ENCODE results near the gene MT1G. TPM values are rescaled to one million over a fixed set of nuclear protein-coding genes. Genes with fewer than 3 reads are reported as not detected.

MT1G gene
- total and polyA plus RNA-seq, 9 of the 15 experiments (the other 6 are each of a cell fraction or from before 2014, with no cell fraction given): 0.28 to 1.7 (median 0.69) TPM; not detected in 4

- no peaks in the 10 kb centered on the region for H3K36me3 ChIP-seq (ENCODE audit: control insufficient read depth, insufficient read depth, low read length)
- POLR2A ChIA-PET: no interaction called here
- H3K9me3 ChIP-seq (replicated peaks; ENCODE audit: control insufficient read depth, insufficient read depth, low read depth, low read length): no peaks in the 10 kb centered on the region
- no peak overlapping the region for H3K27ac ChIP-seq (ENCODE audit: extremely low read depth, low read depth, low read length)
- H3K4me3 ChIP-seq: no peak overlapping the region
- no TSS peak for BruUV-seq (replicated peaks)
- WGBS (ENCODE audit: insufficient coverage, low coverage, missing lambda C conversion rate): 0% methylated on average over 2 of the region's 2 CpGs
- DNase-seq (ENCODE audit: extremely low read depth in 1 of 4, low spot score in 3 of 4) (no peak), FAIRE-seq (no peak), ATAC-seq (no peak)
- CTCF ChIA-PET (ENCODE audit: low intra/inter-chr PET ratio): no interaction called here
- H4K20me1 ChIP-seq (replicated peaks; ENCODE audit: control insufficient read depth, insufficient read depth, low read length): no peaks in the 10 kb centered on the region
- no peak overlapping the region for H3K4me2 ChIP-seq (ENCODE audit: insufficient read depth, low read length)
- intact Hi-C loops (cut with micrococcal nuclease): no loop called here
- no peaks in the 10 kb centered on the region; a peak in 1 of 5 replicates for H3K4me1 ChIP-seq (replicated peaks in 1 of 2; ENCODE audit: control insufficient read depth in 2 of 2, insufficient read depth in 2 of 2, low read length in 2 of 2)
- H3K79me2 ChIP-seq (ENCODE audit: control insufficient read depth, insufficient read depth, low read length): no peaks in the 10 kb centered on the region
- no peak overlapping the region for H2AFZ ChIP-seq (ENCODE audit: low read depth, low read length)
- H3K27me3 ChIP-seq (ENCODE audit: control insufficient read depth in 2 of 2, insufficient read depth in 2 of 2, low read length in 2 of 2): peaks cover 11 to 25% of the 10 kb centered on the region in 2 experiments
- H3K9me1 ChIP-seq (ENCODE audit: control insufficient read depth, insufficient read depth, low read length): no peaks in the 10 kb centered on the region
- H3K9ac ChIP-seq (ENCODE audit: insufficient read depth in 1 of 2, low read depth in 2 of 2, low read length in 2 of 2): no peak overlapping the region
- in situ Hi-C loops (cut with MboI): no loop called here
- TF ChIP-seq ZNF253 (CRISPR knock-in tag; conservative IDR thresholded peaks at IDR 0.05): no peak
- no peak for TF ChIP-seq GTF2F1 (IDR thresholded peaks at IDR 0.05; ENCODE audit: low read depth, low read length)
- TF ChIP-seq SAFB (IDR thresholded peaks at IDR 0.05; ENCODE audit: borderline replicate concordance, low read depth, low read length): no peak
- TF ChIP-seq, protein P1, sequence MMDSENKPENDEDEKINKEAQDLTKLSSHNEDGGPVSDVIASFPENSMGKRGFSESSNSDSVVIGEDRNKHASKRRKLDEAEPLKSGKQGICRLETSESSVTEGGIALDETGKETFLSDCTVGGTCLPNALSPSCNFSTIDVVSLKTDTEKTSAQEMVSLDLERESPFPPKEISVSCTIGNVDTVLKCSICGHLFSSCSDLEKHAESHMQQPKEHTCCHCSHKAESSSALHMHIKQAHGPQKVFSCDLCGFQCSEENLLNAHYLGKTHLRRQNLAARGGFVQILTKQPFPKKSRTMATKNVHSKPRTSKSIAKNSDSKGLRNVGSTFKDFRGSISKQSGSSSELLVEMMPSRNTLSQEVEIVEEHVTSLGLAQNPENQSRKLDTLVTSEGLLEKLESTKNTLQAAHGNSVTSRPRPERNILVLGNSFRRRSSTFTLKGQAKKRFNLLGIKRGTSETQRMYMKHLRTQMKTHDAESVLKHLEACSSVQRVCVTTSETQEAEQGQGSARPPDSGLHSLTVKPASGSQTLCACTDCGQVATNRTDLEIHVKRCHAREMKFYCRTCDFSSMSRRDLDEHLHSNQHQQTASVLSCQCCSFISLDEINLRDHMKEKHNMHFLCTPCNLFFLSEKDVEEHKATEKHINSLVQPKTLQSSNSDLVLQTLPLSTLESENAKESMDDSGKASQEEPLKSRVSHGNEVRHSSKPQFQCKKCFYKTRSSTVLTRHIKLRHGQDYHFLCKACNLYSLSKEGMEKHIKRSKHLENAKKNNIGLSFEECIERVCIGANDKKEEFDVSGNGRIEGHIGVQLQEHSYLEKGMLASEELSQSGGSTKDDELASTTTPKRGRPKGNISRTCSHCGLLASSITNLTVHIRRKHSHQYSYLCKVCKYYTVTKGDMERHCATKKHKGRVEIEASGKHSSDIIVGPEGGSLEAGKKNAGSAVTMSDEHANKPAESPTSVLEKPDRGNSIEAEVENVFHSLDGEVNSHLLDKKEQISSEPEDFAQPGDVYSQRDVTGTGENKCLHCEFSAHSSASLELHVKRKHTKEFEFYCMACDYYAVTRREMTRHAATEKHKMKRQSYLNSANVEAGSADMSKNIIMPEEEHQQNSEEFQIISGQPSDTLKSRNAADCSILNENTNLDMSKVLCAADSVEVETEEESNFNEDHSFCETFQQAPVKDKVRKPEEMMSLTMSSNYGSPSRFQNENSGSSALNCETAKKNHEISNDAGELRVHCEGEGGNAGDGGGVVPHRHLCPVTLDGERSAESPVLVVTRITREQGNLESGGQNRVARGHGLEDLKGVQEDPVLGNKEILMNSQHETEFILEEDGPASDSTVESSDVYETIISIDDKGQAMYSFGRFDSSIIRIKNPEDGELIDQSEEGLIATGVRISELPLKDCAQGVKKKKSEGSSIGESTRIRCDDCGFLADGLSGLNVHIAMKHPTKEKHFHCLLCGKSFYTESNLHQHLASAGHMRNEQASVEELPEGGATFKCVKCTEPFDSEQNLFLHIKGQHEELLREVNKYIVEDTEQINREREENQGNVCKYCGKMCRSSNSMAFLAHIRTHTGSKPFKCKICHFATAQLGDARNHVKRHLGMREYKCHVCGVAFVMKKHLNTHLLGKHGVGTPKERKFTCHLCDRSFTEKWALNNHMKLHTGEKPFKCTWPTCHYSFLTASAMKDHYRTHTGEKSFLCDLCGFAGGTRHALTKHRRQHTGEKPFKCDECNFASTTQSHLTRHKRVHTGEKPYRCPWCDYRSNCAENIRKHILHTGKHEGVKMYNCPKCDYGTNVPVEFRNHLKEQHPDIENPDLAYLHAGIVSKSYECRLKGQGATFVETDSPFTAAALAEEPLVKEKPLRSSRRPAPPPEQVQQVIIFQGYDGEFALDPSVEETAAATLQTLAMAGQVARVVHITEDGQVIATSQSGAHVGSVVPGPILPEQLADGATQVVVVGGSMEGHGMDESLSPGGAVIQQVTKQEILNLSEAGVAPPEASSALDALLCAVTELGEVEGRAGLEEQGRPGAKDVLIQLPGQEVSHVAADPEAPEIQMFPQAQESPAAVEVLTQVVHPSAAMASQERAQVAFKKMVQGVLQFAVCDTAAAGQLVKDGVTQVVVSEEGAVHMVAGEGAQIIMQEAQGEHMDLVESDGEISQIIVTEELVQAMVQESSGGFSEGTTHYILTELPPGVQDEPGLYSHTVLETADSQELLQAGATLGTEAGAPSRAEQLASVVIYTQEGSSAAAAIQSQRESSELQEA (IDR thresholded peaks at IDR 0.05; ENCODE audit: low read depth): no peak
- no peak for TF ChIP-seq RBM15 (IDR thresholded peaks at IDR 0.05; ENCODE audit: insufficient read depth, low read length)
- no peak for TF ChIP-seq KHSRP (IDR thresholded peaks at IDR 0.05)
- TF ChIP-seq, protein P2, sequence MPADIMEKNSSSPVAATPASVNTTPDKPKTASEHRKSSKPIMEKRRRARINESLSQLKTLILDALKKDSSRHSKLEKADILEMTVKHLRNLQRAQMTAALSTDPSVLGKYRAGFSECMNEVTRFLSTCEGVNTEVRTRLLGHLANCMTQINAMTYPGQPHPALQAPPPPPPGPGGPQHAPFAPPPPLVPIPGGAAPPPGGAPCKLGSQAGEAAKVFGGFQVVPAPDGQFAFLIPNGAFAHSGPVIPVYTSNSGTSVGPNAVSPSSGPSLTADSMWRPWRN (IDR thresholded peaks at IDR 0.05; ENCODE audit: low read depth): no peak
- TF ChIP-seq GABPB1 (CRISPR knock-in tag; IDR thresholded peaks at IDR 0.05): no peak
- TF ChIP-seq BDP1 (IDR thresholded peaks at IDR 0.05; ENCODE audit: insufficient read depth, insufficient read length): no peak
- TF ChIP-seq, protein P3, sequence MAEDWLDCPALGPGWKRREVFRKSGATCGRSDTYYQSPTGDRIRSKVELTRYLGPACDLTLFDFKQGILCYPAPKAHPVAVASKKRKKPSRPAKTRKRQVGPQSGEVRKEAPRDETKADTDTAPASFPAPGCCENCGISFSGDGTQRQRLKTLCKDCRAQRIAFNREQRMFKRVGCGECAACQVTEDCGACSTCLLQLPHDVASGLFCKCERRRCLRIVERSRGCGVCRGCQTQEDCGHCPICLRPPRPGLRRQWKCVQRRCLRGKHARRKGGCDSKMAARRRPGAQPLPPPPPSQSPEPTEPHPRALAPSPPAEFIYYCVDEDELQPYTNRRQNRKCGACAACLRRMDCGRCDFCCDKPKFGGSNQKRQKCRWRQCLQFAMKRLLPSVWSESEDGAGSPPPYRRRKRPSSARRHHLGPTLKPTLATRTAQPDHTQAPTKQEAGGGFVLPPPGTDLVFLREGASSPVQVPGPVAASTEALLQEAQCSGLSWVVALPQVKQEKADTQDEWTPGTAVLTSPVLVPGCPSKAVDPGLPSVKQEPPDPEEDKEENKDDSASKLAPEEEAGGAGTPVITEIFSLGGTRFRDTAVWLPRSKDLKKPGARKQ (CRISPR knock-in tag; IDR thresholded peaks at IDR 0.05): no peak
- TF ChIP-seq NR2C2 (CRISPR knock-in tag; IDR thresholded peaks at IDR 0.05): no peak
- no peak for TF ChIP-seq NR2C2 (tag; IDR thresholded peaks at IDR 0.05)
- TF ChIP-seq POLR2H (tag; IDR thresholded peaks at IDR 0.05; ENCODE audit: low read depth): no peak
- TF ChIP-seq RAD21 (CRISPR knock-in tag; conservative IDR thresholded peaks at IDR 0.05 in 1 of 2, IDR thresholded peaks at IDR 0.05 in 1 of 2): no peak
Measured at GRCh38 chr16:56711862-56712261, 44.0 kb upstream of the MT1G start.

Measured in K562 (cell line).